Right lobe of liver (tissue), 4 donors: ENCODE results near the gene ZNF519.
"Not testable (repeated sequence)": the region's sequence is repeated elsewhere in the genome, so short reads cannot be mapped to it uniquely, and the experiment has no call there.

Experiments
- CTCF ChIP-seq, 4 donors: fragments of 200-600 bp in 3 of 4; fragments of 450-650 bp in 1 of 4; IDR thresholded peaks; one replicate each; pipeline versions ENCODE4 v1.5.1 to v1.8.0; 2016 to 2022; ENCODE audit warnings: antibody characterized with exemption in 4 of 4, mild to moderate bottlenecking in 2 of 4
- POLR2A ChIP-seq: fragments of 450-650 bp; IDR thresholded peaks from one replicate; pipeline ENCODE4 v1.6.1; 2017; ENCODE audit warnings: antibody characterized with exemption, mild to moderate bottlenecking
- donor health status: DM: no; HTN: no; CAD: no.
- donor health status: DM: no; HTN: no; CAD: no.
- donor health status: DM: no; HTN: yes; CAD: no.

DNA sequence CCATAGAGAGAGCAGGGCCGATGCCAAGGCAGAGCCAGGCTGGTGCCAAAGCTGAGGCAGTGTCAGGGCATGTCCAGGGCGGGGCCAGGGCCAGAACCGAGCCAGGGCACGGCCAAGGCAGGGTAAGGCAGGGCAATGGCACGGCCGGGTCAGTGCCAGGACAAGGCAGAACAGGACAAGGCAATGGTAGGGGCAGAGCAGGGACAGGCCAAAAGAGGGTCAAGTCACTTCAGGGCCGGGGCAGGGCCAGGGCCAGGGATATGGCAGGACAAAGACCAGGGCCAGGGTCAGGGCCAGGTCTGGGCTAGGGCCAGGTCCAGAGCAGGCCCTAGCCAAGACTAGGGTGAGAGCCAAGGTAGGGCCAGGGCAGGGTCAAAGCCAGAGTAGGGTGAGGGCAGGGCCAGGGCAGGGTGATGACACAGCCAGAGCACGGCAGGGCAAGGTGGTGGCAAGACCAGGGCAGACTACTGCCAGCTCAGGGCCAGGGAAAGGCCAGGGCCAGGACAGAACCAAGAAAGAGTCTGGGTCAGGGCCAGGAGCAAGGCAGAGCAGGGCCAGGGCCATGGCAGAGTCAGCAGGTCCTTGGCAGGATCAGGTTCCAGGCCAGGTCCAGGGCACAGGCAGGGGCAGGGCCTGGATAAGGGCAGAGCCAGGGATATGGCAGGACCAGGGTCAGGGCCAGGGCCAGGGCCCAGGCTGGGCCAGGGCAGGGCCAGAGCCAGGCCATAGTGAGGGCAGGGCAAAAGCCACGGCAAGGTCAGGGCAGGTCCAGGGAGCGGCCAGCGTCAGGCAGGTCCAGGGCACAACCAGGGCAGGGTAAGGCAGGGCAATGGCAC, 41.1 kb upstream of the ZNF519 start:
- TF ChIP-seq CTCF (IDR thresholded peaks at IDR 0.05); POLR2A: not testable (repeated sequence)
